Heart right ventricle (tissue), 16 donors: ENCODE results near the gene MAST2. TPM values are rescaled to one million over a fixed set of nuclear protein-coding genes. Genes with fewer than 3 reads are reported as not detected.

ENCODE experiments used
- ATAC-seq, 8 donors: fragments of 200-7000 bp; cut with Tn5 transposase; one replicate each; pipeline ENCODE4 v1.9.1; 2020; ENCODE audit warnings: mild to moderate bottlenecking in 8 of 8, moderate library complexity in 8 of 8, moderate number of reproducible peaks in 1 of 8
- DNase-seq, 2 donors: peaks; one replicate each; pipeline ENCODE4 v3.0.0-alpha.2; 2020
- H3K27ac ChIP-seq, 10 donors: fragments of 200-600 bp; sonication (generic) in 2 of 10; one replicate each; pipeline versions ENCODE4 v1.5.0 to v1.8.0; 2020 to 2022; ENCODE audit warnings: mild to moderate bottlenecking in 3 of 10
- H3K27me3 ChIP-seq, 7 donors: fragments of 200-600 bp; one replicate each; pipeline ENCODE4 v1.8.0; 2021 to 2022; ENCODE audit warnings: mild to moderate bottlenecking in 2 of 7
- H3K36me3 ChIP-seq, 9 donors: fragments of 200-600 bp; sonication (generic) in 1 of 9; one replicate each; pipeline versions ENCODE4 v1.5.0 to v1.8.0; 2020 to 2022; ENCODE audit warnings: mild to moderate bottlenecking in 2 of 9
- H3K4me1 ChIP-seq, 9 donors: fragments of 200-600 bp; sonication (generic) in 1 of 9; one replicate each; pipeline versions ENCODE4 v1.5.0 to v1.8.0; 2020 to 2022; ENCODE audit warnings: mild to moderate bottlenecking in 4 of 9
- H3K4me3 ChIP-seq, 10 donors: fragments of 200-600 bp; sonication (generic) in 2 of 10; one replicate each; pipeline versions ENCODE4 v1.5.0 to v1.8.0; 2020 to 2022; ENCODE audit warnings: mild to moderate bottlenecking in 7 of 10, moderate library complexity in 2 of 10
- H3K9me3 ChIP-seq, 11 donors: fragments of 200-600 bp in 10 of 11; sonication (generic) in 2 of 11; one replicate each; pipeline versions ENCODE4 v1.5.0 to v1.8.0; 2013 to 2022; ENCODE audit warnings: mild to moderate bottlenecking in 2 of 11, control low read depth in 1 of 11, moderate library complexity in 1 of 11
- WGBS, 2 donors: extraction: QIAGEN DNeasy Blood & Tissue Kit; methylation state at CpG; one replicate each; pipeline ENCODE4 v1.1.7; 2013; ENCODE audit warnings: inconsistent platforms in 1 of 2; 5-methylcytosine and 5-hydroxymethylcytosine counted together
- intact Hi-C, 10 donors: fragments of 100-400 bp; cut with DNase I; formaldehyde crosslinking; loops; one replicate each; pipeline versions ENCODE4 v1.11.1 to v1.14.2; 2022
- polyA plus RNA-seq, 2 donors: library from polyadenylated mRNA; stranded (reverse); fragments of 200-250 nt; gene quantifications; one replicate each; pipeline ENCODE4 v1.2.3, GENCODE V29; 2013
- total RNA-seq, 10 donors: library from RNA; stranded (reverse); fragmentation: NEBNext Ultra II Directional in 3 of 10; extraction: Animal tissue kit (Norgen Biotek cat#: 25700) in 3 of 10; gene quantifications; one replicate each; pipeline versions ENCODE4 v1.2.1 to v1.2.4, GENCODE V29; 2021 to 2023
- TF ChIP-seq, protein P1 (sequence below), 9 donors: fragments of 200-600 bp; sonication (generic) in 2 of 9; IDR thresholded peaks; one replicate each; pipeline versions ENCODE4 v1.5.0 to v1.8.0; 2021 to 2022; ENCODE audit warnings: antibody characterized with exemption in 9 of 9, mild to moderate bottlenecking in 5 of 9, moderate library complexity in 1 of 9
- donor health status: Arrhythmogenic right ventricular cardiomyopathy.
- donor health status: ischemic (EF 13 %, LVEDD 7.1; RV severe dilation, severe dysfunction).
- donor health status: healthy with polysubstance abuse.
- donor health status: DM: no; HTN: yes; CAD: no.
- donor health status: DM: no; HTN: no; CAD: no.
- donor health status: ischemic (EF 25% LVEDD 6.9; RV normal size, moderate dysfunction).
- donor health status: ischemic (EF 25% LVEDD 5.7; RV mildly dilated, moderate dysfunction).
- donor health status: healthy.
- donor health status: DM: yes; HTN: yes; CAD: no.
- donor health status: Ischemic cardiomyopathy.
- donor health status: ischemic (EF 35%, LVEDD 5.7; RV mildly dilated, moderate dysfunction).
- donor health status: nonischemic (EF 11% LVEDD 7.7; RV severe dilation, severe dysfunction).
- donor health status: DM: yes; HTN: yes; CAD: no.
- donor health status: PGD.
- donor health status: ischemic (EF 29% LVEDD 5.4; RV normal size, mild dysfunction).
- donor health status: nonischemic (EF 23%, LVEDD 6.1; RV moderate dilation, normal function).

MAST2 gene
- total and polyA plus RNA-seq, 12 donors: 66.4 to 129 (median 83.2) TPM

DNA sequence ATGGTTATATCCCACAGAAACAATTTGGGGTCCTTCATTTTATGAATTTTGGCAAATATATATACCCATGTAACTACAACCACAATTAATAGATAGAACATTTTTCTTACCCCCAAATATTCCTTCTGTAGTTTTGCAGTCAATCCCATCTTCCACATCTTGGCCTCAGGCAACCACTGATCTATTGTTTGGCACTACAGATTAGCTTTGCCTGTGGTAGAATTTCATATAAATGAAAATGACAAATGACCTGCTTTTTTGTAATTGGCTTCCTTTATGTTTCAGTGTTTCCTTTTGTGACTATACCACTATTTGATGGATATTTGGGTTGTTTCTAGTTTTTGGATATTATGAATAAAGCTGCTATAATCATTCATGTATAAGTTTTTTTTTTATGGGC is 91.5 kb downstream of the MAST2 start:
- TF ChIP-seq, protein P1, sequence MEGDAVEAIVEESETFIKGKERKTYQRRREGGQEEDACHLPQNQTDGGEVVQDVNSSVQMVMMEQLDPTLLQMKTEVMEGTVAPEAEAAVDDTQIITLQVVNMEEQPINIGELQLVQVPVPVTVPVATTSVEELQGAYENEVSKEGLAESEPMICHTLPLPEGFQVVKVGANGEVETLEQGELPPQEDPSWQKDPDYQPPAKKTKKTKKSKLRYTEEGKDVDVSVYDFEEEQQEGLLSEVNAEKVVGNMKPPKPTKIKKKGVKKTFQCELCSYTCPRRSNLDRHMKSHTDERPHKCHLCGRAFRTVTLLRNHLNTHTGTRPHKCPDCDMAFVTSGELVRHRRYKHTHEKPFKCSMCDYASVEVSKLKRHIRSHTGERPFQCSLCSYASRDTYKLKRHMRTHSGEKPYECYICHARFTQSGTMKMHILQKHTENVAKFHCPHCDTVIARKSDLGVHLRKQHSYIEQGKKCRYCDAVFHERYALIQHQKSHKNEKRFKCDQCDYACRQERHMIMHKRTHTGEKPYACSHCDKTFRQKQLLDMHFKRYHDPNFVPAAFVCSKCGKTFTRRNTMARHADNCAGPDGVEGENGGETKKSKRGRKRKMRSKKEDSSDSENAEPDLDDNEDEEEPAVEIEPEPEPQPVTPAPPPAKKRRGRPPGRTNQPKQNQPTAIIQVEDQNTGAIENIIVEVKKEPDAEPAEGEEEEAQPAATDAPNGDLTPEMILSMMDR (IDR thresholded peaks at IDR 0.05): no peak
- H3K9me3 ChIP-seq: no peaks in the 10 kb centered on the region
- peaks cover 6 to 20% (median 14%) of the 10 kb centered on the region in 9 donors for H3K4me1 ChIP-seq
- H3K36me3 ChIP-seq: no peaks in the 10 kb centered on the region
- intact Hi-C loops: no loop called here
- H3K27ac ChIP-seq: no peak overlapping the region
- no peak for DNase-seq
- H3K27me3 ChIP-seq: no peaks in the 10 kb centered on the region
- ATAC-seq: no peak
- no peak overlapping the region for H3K4me3 ChIP-seq

DNA sequence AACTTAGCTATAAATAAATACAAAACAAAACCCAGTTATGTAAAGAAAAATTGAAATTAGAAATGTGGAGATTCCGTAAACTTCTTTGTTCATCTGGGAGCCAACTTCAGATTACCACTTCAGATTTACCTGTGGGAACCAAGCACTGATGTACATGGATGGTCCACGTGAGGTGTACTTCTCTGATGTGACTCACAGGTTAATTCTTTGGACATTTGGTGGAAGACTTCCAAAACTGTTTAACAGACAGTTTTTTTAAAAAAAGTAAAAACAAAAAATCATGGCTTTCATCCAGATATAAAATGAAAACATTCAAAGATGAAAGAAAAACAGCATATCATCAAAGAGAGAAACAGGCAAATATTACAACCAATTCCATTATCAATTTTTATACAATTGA is 92.0 kb downstream of the MAST2 start:
- intact Hi-C loops: no loop called here
- Histone ChIP-seq H3K4me3 (no peak overlapping the region), H3K9me3 (no peaks in the 10 kb centered on the region), H3K36me3 (no peaks in the 10 kb centered on the region), H3K27me3 (no peaks in the 10 kb centered on the region), H3K4me1 (peaks cover 6 to 20% (median 14%) of the 10 kb centered on the region in 9 donors), H3K27ac (no peak overlapping the region)
- DNase-seq (no peak), ATAC-seq (no peak)
- WGBS, 2 donors: 93 to 96% methylated on average over 2 of the region's 2 CpGs
- TF ChIP-seq, protein P1 (IDR thresholded peaks at IDR 0.05): no peak

DNA sequence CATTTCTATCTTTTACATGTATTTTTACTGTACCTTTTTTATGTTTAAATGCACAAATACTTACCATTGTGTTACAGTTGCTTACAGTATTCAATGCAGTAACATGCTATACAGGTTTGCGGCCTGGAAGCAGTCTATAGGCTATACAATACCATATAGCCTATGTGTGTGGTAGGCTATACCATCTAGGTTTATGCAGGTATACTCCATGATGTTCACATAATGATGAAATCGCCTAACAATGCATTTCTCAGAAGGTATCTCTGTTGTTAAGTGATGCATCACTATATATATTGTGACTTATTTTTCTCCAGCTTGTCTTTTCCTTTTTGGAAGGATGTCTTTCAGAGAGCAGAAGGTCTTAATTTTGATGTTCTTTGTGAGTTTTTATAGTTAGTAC is 103.5 kb downstream of the MAST2 start:
- H3K4me3 ChIP-seq: no peak overlapping the region
- H3K4me1 ChIP-seq: peaks cover 0 to 19% (median under 1%) of the 10 kb centered on the region in 9 donors
- DNase-seq (no peak), ATAC-seq (no peak)
- H3K36me3 ChIP-seq: no peaks in the 10 kb centered on the region
- intact Hi-C loops: no loop called here
- no peaks in the 10 kb centered on the region for H3K27me3 ChIP-seq
- TF ChIP-seq, protein P1 (IDR thresholded peaks at IDR 0.05): no peak
- no peak overlapping the region for H3K27ac ChIP-seq
- H3K9me3 ChIP-seq: peaks cover 0 to 4% (median 0%) of the 10 kb centered on the region in 11 donors
- 98 to 100% methylated on average over 2 of the region's 2 CpGs for WGBS, 2 donors

DNA sequence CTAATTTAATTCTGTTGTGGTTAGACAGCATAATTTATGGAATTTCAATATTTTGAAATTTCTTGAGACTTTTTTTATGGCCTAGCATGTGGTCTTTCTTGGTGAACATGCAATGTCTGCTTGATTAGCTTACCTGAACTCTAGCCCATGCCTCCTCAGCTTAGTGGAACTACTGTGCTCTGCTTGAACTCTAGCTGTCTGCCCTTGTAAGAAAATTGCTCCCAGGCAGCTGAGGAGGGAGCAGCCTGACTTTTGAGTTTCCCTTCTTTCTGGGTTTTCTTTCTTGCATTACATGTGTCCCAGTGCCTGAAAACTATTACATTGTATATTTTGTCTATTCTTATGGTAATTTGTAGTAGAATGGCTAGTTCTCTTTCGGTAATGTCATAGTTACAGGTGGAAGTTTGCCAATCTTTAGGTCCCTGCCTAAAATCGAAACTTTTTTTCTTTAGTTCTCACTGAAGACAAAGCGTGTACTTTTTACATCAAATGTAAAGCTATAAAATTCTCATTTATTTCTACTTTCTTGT is 105.3 kb downstream of the MAST2 start:
- Histone ChIP-seq H3K4me1 (peaks cover 0 to 32% (median 11%) of the 10 kb centered on the region in 9 donors), H3K27me3 (no peaks in the 10 kb centered on the region), H3K4me3 (no peak overlapping the region), H3K36me3 (no peaks in the 10 kb centered on the region), H3K27ac (no peak overlapping the region), H3K9me3 (no peaks in the 10 kb centered on the region)
- TF ChIP-seq, protein P1 (IDR thresholded peaks at IDR 0.05): no peak
- ATAC-seq: no peak
- WGBS, 2 donors: 73 to 78% methylated on average over 3 of the region's 3 CpGs
- intact Hi-C loops: no loop called here
- DNase-seq: no peak
